HEK293 (cell line): ENCODE results near the gene ABHD14A.

ENCODE experiments used
- ZNF155 ChIP-seq: fragments of 450-650 bp; formaldehyde crosslinking; IDR thresholded peaks from 2 replicates; pipeline ENCODE4 v1.5.1; 2016; ENCODE audit warnings: missing biosample characterization, missing genetic modification characterization
- TF ChIP-seq, protein P1 (sequence below): fragments of 450-650 bp; formaldehyde crosslinking; IDR thresholded peaks from 2 replicates; pipeline ENCODE4 v1.5.1; 2016; ENCODE audit warnings: missing biosample characterization, missing genetic modification characterization

DNA sequence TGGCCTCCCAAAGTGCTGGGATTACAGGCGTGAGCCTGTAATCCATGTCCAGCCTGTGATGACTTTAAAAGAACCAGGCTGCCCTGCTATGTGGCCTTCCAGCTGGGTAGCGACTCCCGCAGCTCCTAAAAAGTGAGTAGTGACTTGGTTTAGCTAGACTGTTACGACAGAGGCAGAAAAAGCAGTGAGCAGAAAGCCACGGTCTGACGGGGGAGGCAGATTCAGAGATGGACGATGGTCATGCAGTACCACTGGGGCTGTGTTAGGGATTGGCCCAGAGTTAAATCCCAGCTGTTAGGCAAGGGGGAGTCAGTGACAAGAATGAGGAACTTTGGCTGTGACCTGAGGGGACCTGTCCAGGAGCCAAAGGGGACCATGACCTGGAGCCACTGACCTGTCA lies 23.9 kb downstream of the ABHD14A start:
- no peak for TF ChIP-seq ZNF155 (tag by site-specific recombination)
- TF ChIP-seq, protein P1, sequence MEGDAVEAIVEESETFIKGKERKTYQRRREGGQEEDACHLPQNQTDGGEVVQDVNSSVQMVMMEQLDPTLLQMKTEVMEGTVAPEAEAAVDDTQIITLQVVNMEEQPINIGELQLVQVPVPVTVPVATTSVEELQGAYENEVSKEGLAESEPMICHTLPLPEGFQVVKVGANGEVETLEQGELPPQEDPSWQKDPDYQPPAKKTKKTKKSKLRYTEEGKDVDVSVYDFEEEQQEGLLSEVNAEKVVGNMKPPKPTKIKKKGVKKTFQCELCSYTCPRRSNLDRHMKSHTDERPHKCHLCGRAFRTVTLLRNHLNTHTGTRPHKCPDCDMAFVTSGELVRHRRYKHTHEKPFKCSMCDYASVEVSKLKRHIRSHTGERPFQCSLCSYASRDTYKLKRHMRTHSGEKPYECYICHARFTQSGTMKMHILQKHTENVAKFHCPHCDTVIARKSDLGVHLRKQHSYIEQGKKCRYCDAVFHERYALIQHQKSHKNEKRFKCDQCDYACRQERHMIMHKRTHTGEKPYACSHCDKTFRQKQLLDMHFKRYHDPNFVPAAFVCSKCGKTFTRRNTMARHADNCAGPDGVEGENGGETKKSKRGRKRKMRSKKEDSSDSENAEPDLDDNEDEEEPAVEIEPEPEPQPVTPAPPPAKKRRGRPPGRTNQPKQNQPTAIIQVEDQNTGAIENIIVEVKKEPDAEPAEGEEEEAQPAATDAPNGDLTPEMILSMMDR (tag by site-specific recombination) = no peak
